RWPE2 (cell line): ENCODE data around the gene RRP8.

Source experiments
- ATAC-seq: fragments of 200-7000 bp; cut with Tn5 transposase; 3 replicates; pipeline ENCODE4 v1.9.1; 2021; ENCODE audit warnings: low read depth
- DNase-seq: peaks from one replicate; pipeline ENCODE4 v3.0.0-alpha.2; 2020; ENCODE audit warnings: low spot score
- H3K27ac ChIP-seq: fragments of 450-650 bp; 2 replicates; pipeline ENCODE4 v1.5.1; 2017; ENCODE audit warnings: mild to moderate bottlenecking; ENCODE audit not compliant: poor library complexity, severe bottlenecking
- H3K27me3 ChIP-seq: fragments of 250-450 bp; sonication (Bioruptor Pico); 2 replicates; pipeline ENCODE4 v1.5.1; 2021; ENCODE audit warnings: mild to moderate bottlenecking, moderate library complexity; ENCODE audit not compliant: insufficient read depth, poor library complexity, severe bottlenecking
- H3K36me3 ChIP-seq: fragments of 250-450 bp; sonication (Bioruptor Pico); 2 replicates; pipeline ENCODE4 v1.5.1; 2020; ENCODE audit warnings: low read depth, mild to moderate bottlenecking, moderate library complexity
- H3K4me1 ChIP-seq: fragments of 250-450 bp; sonication (Bioruptor Pico); 2 replicates; pipeline ENCODE4 v1.5.1; 2021; ENCODE audit warnings: mild to moderate bottlenecking, moderate library complexity; ENCODE audit not compliant: insufficient read depth, poor library complexity, severe bottlenecking
- H3K4me3 ChIP-seq: fragments of 250-450 bp; sonication (Bioruptor Pico); 2 replicates; pipeline ENCODE4 v1.5.1; 2021; ENCODE audit warnings: mild to moderate bottlenecking, moderate library complexity; ENCODE audit not compliant: severe bottlenecking
- H3K9me3 ChIP-seq: fragments of 250-450 bp; sonication (Bioruptor Pico); 2 replicates; pipeline ENCODE4 v1.5.1; 2021; ENCODE audit warnings: mild to moderate bottlenecking, moderate library complexity; ENCODE audit not compliant: severe bottlenecking
- TF ChIP-seq, protein P1 (sequence below): fragments of 450-650 bp; IDR thresholded peaks from one replicate; pipeline ENCODE4 v1.5.1; 2017; ENCODE audit warnings: mild to moderate bottlenecking, moderate library complexity; ENCODE audit not compliant: poor library complexity, severe bottlenecking

The RRP8 gene

DNA sequence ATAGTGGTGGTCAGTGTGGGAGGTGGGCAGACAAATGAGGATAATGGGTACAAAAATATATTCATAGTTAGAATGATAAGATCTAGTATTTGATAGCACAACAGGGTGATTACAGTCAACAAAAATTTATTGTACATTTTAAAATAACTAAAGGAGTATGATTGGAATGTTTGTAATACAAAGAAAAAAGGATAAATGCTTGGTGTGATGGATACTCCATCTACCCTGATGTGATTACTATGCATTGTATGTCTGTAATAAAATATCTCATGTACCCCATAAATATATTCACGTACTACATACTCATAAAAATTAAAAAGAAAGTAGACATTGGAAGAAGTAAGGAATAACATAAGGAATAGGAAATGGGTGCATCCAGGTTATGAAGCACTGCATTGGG is 15.4 kb downstream of the RRP8 start:
- ATAC-seq: no peak
- Histone ChIP-seq H3K36me3 (peaks cover 10% of the 10 kb centered on the region; the same call in 1 of the 2 replicates), H3K4me3 (no peak overlapping the region), H3K27me3 (no peaks in the 10 kb centered on the region), H3K9me3 (peaks cover 10% of the 10 kb centered on the region), H3K27ac (no peak overlapping the region), H3K4me1 (no peaks in the 10 kb centered on the region)
- DNase-seq: no peak
- TF ChIP-seq, protein P1, sequence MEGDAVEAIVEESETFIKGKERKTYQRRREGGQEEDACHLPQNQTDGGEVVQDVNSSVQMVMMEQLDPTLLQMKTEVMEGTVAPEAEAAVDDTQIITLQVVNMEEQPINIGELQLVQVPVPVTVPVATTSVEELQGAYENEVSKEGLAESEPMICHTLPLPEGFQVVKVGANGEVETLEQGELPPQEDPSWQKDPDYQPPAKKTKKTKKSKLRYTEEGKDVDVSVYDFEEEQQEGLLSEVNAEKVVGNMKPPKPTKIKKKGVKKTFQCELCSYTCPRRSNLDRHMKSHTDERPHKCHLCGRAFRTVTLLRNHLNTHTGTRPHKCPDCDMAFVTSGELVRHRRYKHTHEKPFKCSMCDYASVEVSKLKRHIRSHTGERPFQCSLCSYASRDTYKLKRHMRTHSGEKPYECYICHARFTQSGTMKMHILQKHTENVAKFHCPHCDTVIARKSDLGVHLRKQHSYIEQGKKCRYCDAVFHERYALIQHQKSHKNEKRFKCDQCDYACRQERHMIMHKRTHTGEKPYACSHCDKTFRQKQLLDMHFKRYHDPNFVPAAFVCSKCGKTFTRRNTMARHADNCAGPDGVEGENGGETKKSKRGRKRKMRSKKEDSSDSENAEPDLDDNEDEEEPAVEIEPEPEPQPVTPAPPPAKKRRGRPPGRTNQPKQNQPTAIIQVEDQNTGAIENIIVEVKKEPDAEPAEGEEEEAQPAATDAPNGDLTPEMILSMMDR: no peak

DNA sequence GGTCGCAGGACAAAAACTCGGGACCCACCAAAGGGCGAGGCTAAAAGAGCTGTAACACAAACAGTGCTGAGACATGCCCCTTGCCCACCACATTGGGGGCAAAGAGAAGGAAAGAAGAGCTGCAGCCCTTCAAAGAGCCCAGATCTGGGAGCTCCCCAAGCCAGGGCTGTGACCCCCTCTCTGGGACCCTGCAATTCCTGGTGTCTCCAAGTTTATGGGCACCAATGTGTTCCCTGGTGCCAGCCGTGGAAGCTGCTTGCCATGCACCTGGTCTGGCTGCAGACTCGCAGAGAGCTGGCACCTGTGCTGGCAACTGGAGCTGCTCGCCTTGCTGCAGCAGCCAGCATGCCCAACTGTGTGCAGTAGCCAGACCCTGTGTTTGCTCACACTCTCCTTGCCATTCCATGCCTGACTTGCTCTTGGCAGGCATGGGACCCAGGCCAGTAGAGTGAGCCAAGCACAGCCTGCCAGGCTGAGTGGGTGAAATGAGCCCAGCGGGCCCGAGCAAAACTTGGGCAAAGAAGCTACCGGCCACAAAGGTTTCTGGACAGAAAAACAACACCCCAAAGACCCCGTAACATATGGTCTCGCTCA is 16.0 kb downstream of the RRP8 start:
- Histone ChIP-seq H3K27me3 (no peaks in the 10 kb centered on the region), H3K9me3 (peaks cover 10% of the 10 kb centered on the region), H3K4me3 (no peak overlapping the region), H3K27ac (no peak overlapping the region), H3K4me1 (no peaks in the 10 kb centered on the region), H3K36me3 (peaks cover 10% of the 10 kb centered on the region; the same call in 1 of the 2 replicates)
- ATAC-seq: peak; percentile 19; the same call in 2 of the 3 replicates
- TF ChIP-seq, protein P1: no peak
- DNase-seq: no peak

DNA sequence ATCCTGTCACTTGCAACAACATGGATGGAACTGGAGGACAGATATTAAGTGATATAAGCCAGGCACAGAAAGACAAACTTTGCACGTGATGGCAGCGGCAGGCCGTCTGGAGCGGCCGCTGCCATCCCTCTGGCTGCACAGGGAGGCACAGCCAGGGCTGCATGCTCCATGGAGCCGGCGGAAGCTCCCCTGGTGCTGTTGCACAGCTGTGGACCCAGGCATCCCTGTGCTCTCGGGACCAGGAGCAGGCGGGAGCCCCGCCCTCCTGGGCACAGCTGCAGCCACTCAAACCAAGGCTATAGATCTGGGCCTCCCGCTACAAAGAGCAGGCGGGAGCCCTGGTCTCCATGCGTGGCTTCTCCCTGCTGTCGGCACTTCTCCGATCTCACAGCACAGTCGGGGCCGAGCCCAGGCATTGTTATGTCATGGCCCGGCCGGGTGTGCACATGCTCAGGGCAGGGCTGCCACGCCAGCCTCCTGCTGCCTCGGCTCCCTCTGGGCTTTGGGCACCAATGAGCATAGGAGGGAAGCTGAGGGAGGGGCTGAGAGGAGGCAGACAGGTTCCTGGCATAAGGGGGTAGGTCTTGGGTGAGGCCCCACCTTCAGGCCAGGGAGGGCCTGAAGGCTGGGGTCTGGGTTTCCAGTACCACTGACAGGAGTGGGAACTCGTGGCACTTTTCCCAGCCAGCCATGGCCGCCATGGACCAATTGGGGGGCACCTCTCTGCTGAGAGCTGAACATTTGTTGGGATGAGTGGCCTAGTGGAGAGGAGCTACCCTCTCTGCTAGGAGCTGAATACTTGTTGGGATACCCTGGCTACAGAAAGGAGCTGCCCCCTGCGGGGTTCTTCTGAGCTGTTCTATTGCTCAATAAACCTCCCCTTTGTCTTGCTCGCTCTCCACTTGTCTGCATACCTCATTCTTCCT is 16.7 kb downstream of the RRP8 start:
- Histone ChIP-seq H3K27me3 (no peaks in the 10 kb centered on the region), H3K9me3 (peaks cover 10% of the 10 kb centered on the region), H3K4me3 (no peak overlapping the region), H3K4me1 (no peaks in the 10 kb centered on the region), H3K36me3 (peaks cover 9% of the 10 kb centered on the region; the same call in 1 of the 2 replicates), H3K27ac (no peak overlapping the region)
- DNase-seq: no peak
- no peak for ATAC-seq
- TF ChIP-seq, protein P1: no peak

DNA sequence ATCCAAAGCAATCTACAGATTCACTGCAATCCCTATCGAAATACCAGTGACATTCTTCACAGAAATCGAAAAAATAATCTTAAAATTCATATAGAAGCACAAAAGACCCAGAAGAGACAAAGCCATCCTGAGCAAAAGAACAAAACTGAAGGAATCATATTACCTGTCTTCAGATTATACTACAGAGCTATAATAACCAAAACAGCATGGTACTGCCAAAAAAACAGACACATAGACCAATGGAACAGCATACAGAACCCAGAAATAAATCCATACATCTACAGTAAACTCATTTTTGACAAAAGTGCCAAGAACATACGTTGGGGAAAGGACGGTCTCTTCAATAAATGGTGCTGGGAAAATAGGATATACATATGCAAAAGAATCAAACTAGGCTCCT is 18.9 kb downstream of the RRP8 start:
- H3K4me1 ChIP-seq: no peaks in the 10 kb centered on the region
- ATAC-seq: no peak
- TF ChIP-seq, protein P1: no peak
- peaks cover 10% of the 10 kb centered on the region for H3K9me3 ChIP-seq
- H3K27ac ChIP-seq: no peak overlapping the region
- peaks cover 6% of the 10 kb centered on the region; the same call in 1 of the 2 replicates for H3K36me3 ChIP-seq
- no peaks in the 10 kb centered on the region for H3K27me3 ChIP-seq
- no peak overlapping the region for H3K4me3 ChIP-seq
- DNase-seq: no peak
